Measurements from ENCODE around the gene MACROD2. TPM values are rescaled to one million over a fixed set of nuclear protein-coding genes. Genes with fewer than 3 reads are reported as not detected.

The MACROD2 gene
- total RNA-seq, 2 donors from 2014 or later: 0.95 to 4.2 TPM

DNA sequence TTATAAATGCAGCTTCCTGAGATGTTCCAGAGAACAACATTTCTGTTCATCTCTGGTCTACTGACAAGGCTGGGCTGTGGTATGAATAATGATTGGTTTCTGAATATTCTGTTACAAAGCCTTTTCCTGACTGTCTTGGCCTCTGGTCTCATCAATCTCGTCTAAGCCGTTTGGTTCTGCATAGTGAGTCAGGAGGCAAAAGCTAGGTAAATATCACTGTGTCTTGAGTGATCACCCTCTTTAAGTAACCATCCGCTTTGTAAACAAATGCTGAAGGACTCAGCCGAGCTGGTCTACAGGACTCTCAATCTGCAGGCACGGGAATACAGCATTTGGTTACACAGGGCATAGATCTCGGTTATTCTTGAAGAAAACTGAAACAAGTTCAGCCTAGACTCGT is 2066.0 kb downstream of the MACROD2 start:
- H3K36me3 ChIP-seq: no peaks in the 10 kb centered on the region
- H3K4me1 ChIP-seq (ENCODE audit: control insufficient read depth in 1 of 2, low read depth in 2 of 2): peaks cover 10 to 18% of the 10 kb centered on the region in 2 donors
- TF ChIP-seq, protein P1, sequence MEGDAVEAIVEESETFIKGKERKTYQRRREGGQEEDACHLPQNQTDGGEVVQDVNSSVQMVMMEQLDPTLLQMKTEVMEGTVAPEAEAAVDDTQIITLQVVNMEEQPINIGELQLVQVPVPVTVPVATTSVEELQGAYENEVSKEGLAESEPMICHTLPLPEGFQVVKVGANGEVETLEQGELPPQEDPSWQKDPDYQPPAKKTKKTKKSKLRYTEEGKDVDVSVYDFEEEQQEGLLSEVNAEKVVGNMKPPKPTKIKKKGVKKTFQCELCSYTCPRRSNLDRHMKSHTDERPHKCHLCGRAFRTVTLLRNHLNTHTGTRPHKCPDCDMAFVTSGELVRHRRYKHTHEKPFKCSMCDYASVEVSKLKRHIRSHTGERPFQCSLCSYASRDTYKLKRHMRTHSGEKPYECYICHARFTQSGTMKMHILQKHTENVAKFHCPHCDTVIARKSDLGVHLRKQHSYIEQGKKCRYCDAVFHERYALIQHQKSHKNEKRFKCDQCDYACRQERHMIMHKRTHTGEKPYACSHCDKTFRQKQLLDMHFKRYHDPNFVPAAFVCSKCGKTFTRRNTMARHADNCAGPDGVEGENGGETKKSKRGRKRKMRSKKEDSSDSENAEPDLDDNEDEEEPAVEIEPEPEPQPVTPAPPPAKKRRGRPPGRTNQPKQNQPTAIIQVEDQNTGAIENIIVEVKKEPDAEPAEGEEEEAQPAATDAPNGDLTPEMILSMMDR (IDR thresholded peaks at IDR 0.05): no peak
- no peak overlapping the region for H3K4me3 ChIP-seq
- no peaks in the 10 kb centered on the region for H3K9me3 ChIP-seq
- no peaks in the 10 kb centered on the region for H3K27me3 ChIP-seq (replicated peaks; ENCODE audit: insufficient read depth)
- ATAC-seq (ENCODE audit: insufficient number of reproducible peaks, low FRiP score, low read depth): no peak
- no peak for DNase-seq (ENCODE audit: low spot score)
- H3K27ac ChIP-seq: no peak overlapping the region

DNA sequence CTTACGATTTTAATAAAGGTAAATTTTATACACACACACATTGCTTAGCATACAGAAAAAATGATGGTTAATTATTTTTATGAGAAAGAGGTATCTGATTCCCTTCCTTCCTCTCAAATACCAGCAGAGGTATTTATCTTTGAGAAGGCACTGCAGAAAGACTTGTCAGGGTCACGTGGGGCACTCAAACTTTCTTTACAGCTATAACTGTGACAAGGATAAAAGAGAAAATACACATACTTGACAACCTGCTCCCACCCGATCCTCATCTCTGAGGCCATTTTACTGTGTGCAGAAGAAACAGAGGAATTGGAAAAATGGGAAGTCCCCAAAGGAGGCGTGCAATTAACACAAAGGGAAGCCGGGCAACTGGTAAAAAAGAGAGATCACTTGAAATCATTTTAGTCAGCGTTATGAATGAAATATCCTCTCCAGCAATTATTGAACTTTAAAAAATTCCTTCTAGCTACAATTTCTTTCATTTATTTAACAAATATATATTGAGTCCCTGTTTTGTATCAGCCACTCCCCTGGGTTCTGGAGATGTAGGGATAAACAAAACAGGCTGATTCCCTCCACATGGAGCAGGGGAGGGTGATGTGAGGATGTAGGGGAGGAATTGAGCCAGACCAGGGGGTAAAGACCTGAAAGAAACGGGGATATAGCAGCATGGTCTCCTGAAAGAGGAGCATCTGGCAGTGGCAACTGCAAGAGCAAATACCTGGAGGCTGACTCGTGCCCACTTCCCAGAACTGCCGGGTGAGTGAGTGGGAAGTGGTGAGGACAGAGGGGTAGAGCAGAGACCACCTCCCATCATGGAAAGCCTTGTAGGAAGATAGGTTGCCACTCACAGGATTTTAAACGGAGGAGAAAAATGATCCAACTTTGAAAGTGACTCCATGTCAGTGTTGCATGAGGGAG is 2067.6 kb downstream of the MACROD2 start:
- Histone ChIP-seq H3K4me1 (ENCODE audit: control insufficient read depth in 1 of 2, low read depth in 2 of 2) (peaks cover 10 to 18% of the 10 kb centered on the region in 2 donors), H3K36me3 (no peaks in the 10 kb centered on the region), H3K9me3 (no peaks in the 10 kb centered on the region), H3K27me3 (replicated peaks; ENCODE audit: insufficient read depth) (no peaks in the 10 kb centered on the region), H3K27ac (no peak overlapping the region), H3K4me3 (no peak overlapping the region)
- TF ChIP-seq, protein P1 (IDR thresholded peaks at IDR 0.05): no peak
- DNase-seq (ENCODE audit: low spot score) (no peak), ATAC-seq (ENCODE audit: insufficient number of reproducible peaks, low FRiP score, low read depth) (no peak)

DNA sequence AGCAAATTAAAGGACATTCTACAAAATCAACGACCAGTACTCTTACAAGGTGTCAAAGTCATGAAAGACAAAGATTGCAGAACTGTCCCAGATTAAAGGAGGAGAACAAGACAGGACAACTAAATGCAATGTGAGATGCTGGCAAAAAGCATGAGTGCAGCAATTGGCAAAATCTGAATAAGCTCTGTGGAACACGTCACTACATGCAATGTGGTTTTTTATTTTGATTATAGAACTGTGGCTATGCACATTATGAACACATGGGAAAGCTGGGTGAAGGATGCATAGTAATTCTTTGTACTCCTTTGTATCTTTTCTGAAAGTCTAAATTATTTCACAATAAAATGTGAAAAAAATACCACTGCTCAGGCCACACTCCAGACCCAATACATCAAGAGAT is 2068.6 kb downstream of the MACROD2 start:
- H3K27ac ChIP-seq: no peak overlapping the region
- H3K4me3 ChIP-seq: no peak overlapping the region
- ATAC-seq (ENCODE audit: insufficient number of reproducible peaks, low FRiP score, low read depth): no peak

DNA sequence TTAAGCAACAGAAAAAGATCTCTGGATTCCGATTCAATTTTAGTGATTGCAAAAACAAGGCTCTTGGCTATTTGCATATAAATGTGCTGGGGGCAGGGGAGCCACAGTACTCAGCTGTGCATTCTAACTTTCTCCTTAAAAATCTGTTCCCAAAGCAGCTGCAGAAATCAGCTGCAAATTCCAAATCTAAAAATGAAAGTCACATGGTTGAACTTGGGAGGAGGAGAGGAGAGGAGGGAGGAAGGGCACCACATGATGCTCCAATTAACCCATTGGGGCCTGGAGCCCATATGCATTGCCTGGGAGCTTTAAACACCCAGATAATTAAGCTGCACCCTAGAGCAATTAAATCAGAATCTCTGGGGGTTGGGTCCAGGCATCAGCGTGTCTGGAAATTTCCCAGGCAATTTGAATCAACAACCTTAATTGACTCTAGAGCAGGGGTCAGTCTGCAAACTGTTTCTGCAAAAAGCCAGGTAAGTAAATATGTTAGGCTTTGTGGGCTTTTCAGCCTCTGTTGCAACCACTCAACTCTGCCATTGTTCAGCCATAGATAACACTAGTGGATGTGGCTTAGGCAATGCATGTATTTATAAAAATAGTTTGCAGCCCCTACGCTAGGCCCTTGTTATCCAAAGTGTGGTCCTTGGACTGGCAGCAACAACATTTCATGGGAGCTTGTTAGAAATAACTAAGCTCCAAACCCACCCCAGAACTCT is 2069.8 kb downstream of the MACROD2 start:
- Histone ChIP-seq H3K4me1 (ENCODE audit: control insufficient read depth in 1 of 2, low read depth in 2 of 2) (peaks cover 10 to 18% of the 10 kb centered on the region in 2 donors), H3K36me3 (no peaks in the 10 kb centered on the region), H3K9me3 (no peaks in the 10 kb centered on the region), H3K27ac (no peak overlapping the region), H3K27me3 (replicated peaks; ENCODE audit: insufficient read depth) (no peaks in the 10 kb centered on the region), H3K4me3 (no peak overlapping the region)
- DNase-seq (ENCODE audit: low spot score) (no peak), ATAC-seq (ENCODE audit: insufficient number of reproducible peaks, low FRiP score, low read depth) (no peak)
- TF ChIP-seq, protein P1 (IDR thresholded peaks at IDR 0.05): no peak

More for the DNA sequence above, 2068.6 kb downstream of the MACROD2 start:
- Histone ChIP-seq H3K4me1 (ENCODE audit: control insufficient read depth in 1 of 2, low read depth in 2 of 2) (peaks cover 10 to 18% of the 10 kb centered on the region in 2 donors), H3K27me3 (replicated peaks; ENCODE audit: insufficient read depth) (no peaks in the 10 kb centered on the region), H3K9me3 (no peaks in the 10 kb centered on the region), H3K36me3 (no peaks in the 10 kb centered on the region)
- TF ChIP-seq, protein P1 (IDR thresholded peaks at IDR 0.05): no peak
- no peak for DNase-seq (ENCODE audit: low spot score)

DNA sequence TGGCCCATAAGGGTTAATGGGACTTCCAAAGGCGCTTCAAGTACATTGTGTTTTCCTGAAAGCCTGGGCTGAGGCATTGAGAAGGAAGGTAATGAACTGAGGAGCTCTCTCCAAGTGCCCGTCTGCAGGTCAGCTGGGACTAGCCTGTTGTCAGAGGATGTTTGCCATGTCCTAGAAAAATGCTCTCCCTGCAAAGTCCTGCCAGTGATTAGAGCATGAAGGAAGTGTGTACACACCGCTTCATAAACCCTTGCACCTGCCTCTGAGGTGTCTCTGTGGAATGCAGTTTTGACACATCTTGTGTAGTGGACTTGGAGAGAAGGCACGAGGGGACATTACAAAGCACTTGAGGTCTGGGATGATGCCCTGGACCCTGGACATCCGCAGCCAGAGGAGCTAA is 2071.3 kb downstream of the MACROD2 start:
- Histone ChIP-seq H3K4me3 (no peak overlapping the region), H3K27me3 (replicated peaks; ENCODE audit: insufficient read depth) (no peaks in the 10 kb centered on the region), H3K36me3 (no peaks in the 10 kb centered on the region), H3K9me3 (no peaks in the 10 kb centered on the region), H3K4me1 (ENCODE audit: control insufficient read depth in 1 of 2, low read depth in 2 of 2) (peaks cover 10 to 18% of the 10 kb centered on the region in 2 donors), H3K27ac (no peak overlapping the region)
- DNase-seq (ENCODE audit: low spot score): no peak
- ATAC-seq (ENCODE audit: insufficient number of reproducible peaks, low FRiP score, low read depth): no peak
- TF ChIP-seq, protein P1 (IDR thresholded peaks at IDR 0.05): no peak
